ENCODE measurements around the gene ZNF845. TPM values are rescaled to one million over a fixed set of nuclear protein-coding genes. Genes with fewer than 3 reads are reported as not detected.
"Not testable (repeated sequence)": the region's sequence is repeated elsewhere in the genome, so short reads cannot be mapped to it uniquely, and the experiment has no call there.

The ZNF845 gene
- total RNA-seq, 1 donor from 2014 or later, result 3.2 TPM

DNA sequence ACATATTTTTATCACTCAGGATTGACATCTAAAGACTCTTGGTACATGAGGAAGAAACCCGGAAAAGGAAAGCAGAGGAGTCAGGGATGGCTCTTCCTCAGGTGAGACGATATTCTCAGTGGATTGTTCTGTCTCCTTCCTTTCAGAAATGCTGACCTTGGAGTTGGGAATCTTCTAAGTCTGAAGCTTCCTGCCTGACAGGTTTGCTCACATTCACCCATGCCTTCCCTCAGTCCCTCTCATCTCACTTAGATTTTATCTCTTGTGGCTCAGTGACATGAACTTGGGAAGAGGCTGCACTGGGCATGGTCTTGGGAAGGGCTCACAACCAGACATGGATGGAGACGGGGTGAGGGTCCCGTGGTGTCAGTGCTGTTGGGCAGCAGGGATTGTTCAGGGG, 38.6 kb downstream of the ZNF845 start:
- intact Hi-C loops (cut with DNase I), result no loop called here
- no peak for DNase-seq (ENCODE audit: low spot score)

GRCh38 chr19:53374288-53374687, 40.7 kb downstream of the ZNF845 start:
- intact Hi-C loops (cut with DNase I), result no loop called here
- DNase-seq (ENCODE audit: low spot score), result no peak

DNA sequence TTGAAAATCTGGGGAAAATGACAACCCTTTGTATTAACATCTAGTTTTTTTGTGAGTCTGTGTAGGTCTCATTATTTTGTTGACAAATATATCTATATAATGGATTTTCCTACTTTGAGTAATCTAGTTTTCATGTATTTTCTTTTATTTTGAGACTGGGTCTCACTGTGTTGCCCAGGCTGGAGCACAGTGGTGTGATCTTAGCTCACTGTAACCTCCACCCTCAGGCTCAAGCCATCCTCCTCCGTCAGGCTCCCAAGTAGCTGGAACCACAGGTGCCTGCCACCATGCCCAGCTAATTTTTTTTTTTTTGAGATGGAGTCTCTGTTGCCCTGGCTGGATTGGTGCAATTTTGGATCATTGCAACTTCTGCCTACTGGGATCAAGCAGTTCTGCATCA, 41.2 kb downstream of the ZNF845 start:
- intact Hi-C loops (cut with DNase I), result no loop called here
- DNase-seq (ENCODE audit: low spot score), result no peak

DNA sequence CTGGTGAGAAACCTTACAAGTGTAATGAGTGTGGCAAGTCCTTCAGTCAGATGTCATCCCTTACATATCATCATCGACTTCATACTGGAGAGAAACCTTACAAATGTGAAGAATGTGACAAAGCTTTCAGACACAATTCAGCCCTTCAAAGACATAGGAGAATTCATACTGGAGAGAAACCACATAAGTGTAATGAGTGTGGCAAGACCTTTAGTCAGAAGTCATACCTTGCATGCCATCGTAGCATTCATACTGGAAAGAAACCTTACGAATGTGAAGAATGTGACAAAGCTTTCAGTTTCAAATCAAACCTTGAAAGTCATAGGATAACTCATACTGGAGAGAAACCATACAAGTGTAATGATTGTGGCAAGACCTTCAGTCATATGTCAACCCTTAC, 47.8 kb downstream of the ZNF845 start:
- no peak for DNase-seq (ENCODE audit: low spot score)
- intact Hi-C loops (cut with DNase I), result no loop called here

DNA sequence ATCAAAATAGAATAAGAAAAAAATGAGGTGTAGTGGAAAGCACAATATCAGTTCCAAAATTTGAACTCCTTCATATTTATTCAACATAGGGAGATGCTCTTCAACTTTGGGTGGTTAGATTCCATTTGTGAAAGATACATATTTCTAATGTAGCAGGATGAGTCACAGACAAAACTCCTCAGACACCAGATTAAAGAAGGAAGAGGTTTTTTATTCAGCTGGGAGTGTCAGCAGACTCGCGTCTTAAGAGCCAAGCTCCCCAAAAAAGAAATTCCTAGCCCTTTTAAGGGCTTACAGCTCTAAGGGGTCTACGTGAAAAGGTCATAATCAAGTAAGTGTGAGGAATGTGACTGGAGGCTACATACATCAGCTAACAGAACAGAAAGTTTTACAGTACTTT, 54.6 kb downstream of the ZNF845 start:
- intact Hi-C loops (cut with DNase I), result no loop called here

GRCh38 chr19:53388904-53389303, 55.4 kb downstream of the ZNF845 start:
- intact Hi-C loops (cut with DNase I), result no loop called here
- DNase-seq (ENCODE audit: low spot score), result no peak

More for the DNA sequence above, 54.6 kb downstream of the ZNF845 start:
- no peak for DNase-seq (ENCODE audit: low spot score)

- DNase-seq (ENCODE audit: low spot score), result no peak
- intact Hi-C loops (cut with DNase I), result no loop called here
Measured at GRCh38 chr19:53389571-53389970, 56.0 kb downstream of the ZNF845 start.

GRCh38 chr19:53389978-53390377, 56.4 kb downstream of the ZNF845 start:
- intact Hi-C loops (cut with DNase I), result no loop called here
- DNase-seq (ENCODE audit: low spot score), result no peak

DNA sequence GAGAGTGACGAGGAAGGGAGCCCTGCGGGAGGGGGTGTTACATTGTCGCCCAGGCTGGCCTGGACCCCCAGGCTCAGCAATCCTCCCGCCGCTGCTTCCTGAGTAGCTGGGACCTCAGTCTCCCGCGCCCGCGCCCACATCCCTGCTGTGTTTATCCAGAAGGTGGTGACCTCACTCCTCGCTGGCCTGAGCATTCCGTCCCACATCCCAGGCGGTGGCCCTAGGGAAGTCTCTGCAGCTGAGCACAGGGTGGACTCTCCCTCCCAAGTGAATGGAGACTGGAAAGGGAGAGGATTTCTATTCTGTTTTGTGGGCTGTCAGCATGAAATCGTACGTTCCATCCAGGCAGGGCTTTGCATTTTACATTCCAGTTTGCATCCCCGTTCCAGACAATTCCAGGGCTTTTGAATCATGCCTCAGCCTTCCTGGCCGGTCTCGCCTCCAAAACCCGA, 61.0 kb downstream of the ZNF845 start:
- intact Hi-C loops (cut with DNase I), result no loop called here

GRCh38 chr19:53394974-53395839, 61.7 kb downstream of the ZNF845 start, which contains the start of gene ZNF765:
TSS of gene ZNF765 (plus strand) at chr19:53395149. CDS start at chr19:53398016, 2,867 bp downstream.
- intact Hi-C loops (cut with DNase I), result no loop called here
- DNase-seq (ENCODE audit: low spot score), result peak; percentile 97

More for the DNA sequence above, 61.0 kb downstream of the ZNF845 start:
- DNase-seq (ENCODE audit: low spot score), result peak; percentile 76

DNA sequence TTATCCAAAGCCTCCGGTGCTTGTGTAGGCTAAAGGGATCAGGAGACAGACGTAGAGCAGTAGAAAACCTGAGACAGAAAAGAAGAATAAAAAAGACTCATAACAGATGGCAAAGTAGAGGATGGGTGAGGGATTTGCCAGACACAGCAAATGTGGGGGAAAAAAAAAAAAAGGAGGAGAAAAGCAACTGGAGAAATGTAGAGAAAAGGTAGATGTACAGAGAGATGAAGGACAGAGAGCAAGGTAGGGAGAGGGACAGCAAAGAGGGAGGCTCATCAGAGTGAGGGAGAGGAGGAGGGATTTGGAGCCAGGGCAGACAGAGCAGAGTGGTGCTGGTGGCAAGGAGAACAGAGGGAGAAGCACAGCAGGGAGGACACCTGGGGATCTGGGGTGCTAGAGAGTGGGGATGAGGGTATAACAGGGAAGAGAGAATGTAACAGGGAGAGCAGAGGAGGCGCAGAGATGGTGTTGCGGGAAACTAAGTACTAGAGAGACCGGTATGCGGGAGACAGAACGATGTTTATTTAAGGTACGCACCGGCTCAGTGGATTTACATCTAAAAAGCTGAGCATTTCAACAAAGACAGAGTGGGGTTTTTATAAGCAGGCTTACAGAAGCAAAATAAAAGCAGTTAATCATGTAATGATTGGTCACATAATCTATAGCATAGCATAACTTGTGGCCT, 62.4 kb downstream of the ZNF845 start:
- intact Hi-C loops (cut with DNase I); DNase-seq (ENCODE audit: low spot score): not testable (repeated sequence)

- intact Hi-C loops (cut with DNase I), result no loop called here
- no peak for DNase-seq (ENCODE audit: low spot score)
Measured at GRCh38 chr19:53396525-53396868, 62.9 kb downstream of the ZNF845 start.

GRCh38 chr19:53397918-53398317, 64.4 kb downstream of the ZNF845 start:
- DNase-seq (ENCODE audit: low spot score); intact Hi-C loops (cut with DNase I): not testable (repeated sequence)

Other genes starting within 250 kb of the ZNF845 start
- 16.8 TPM for gene ZNF160, start 230.3 kb upstream of the ZNF845 start, total RNA-seq
- 20.9 TPM for gene ZNF415, start 200.8 kb upstream of the ZNF845 start, total RNA-seq
- 7.7 TPM for gene ZNF347, start 174.7 kb upstream of the ZNF845 start, total RNA-seq
- 1.3 TPM for gene ZNF665, start 140.4 kb upstream of the ZNF845 start, total RNA-seq
- 20.2 TPM for gene ZNF677, start 78.9 kb upstream of the ZNF845 start, total RNA-seq
- gene VN1R2, start 75.5 kb upstream of the ZNF845 start, total RNA-seq, result not detected
- not detected for gene VN1R4, start 66.0 kb upstream of the ZNF845 start, total RNA-seq
- 4.4 TPM for gene ZNF525, start 32.0 kb downstream of the ZNF845 start, total RNA-seq
- 4.5 TPM for gene ZNF765, start 61.4 kb downstream of the ZNF845 start, total RNA-seq
- gene ZNF761, start 98.2 kb downstream of the ZNF845 start, total RNA-seq, result 3.5 TPM
- 0.75 TPM for gene ZNF813, start 134.0 kb downstream of the ZNF845 start, total RNA-seq
- 9.8 TPM for gene ZNF331, start 204.4 kb downstream of the ZNF845 start, total RNA-seq

Data from cardiac septum (tissue), 1 donor.